ENCODE measurements around the gene ATF7IP. TPM values are rescaled to one million over a fixed set of nuclear protein-coding genes. Genes with fewer than 3 reads are reported as not detected.
A peak's percentile ranks its signal among the peaks of the same experiment; 100 is the strongest.

ATF7IP gene
- total RNA-seq, 3 donors from 2014 or later: 45.4 to 81.2 (median 48.8) TPM

- H3K4me3 ChIP-seq: no peak overlapping the region
- no peaks in the 10 kb centered on the region for H3K36me3 ChIP-seq
- TF ChIP-seq POLR2AphosphoS5 (IDR thresholded peaks at IDR 0.05) (no peak), CTCF (IDR thresholded peaks at IDR 0.05) (no peak), POLR2A (IDR thresholded peaks at IDR 0.05) (no peak)
- no peak for DNase-seq (ENCODE audit: low spot score in 2 of 2)
- no peaks in the 10 kb centered on the region for H3K27me3 ChIP-seq
- H3K4me1 ChIP-seq: no peaks in the 10 kb centered on the region
- H3K27ac ChIP-seq: no peak overlapping the region
- intact Hi-C loops (cut with DNase I; ENCODE audit: low total_unique reads): no loop called here
- H3K9me3 ChIP-seq: peaks cover 13 to 21% of the 10 kb centered on the region in 2 donors
Observed at GRCh38 chr12:14356147-14356546, 9.3 kb upstream of the ATF7IP start.

- intact Hi-C loops (cut with DNase I; ENCODE audit: low total_unique reads): no loop called here
- Histone ChIP-seq H3K9me3 (peaks cover 0 to 11% of the 10 kb centered on the region in 2 donors), H3K4me1 (no peaks in the 10 kb centered on the region), H3K4me3 (no peak overlapping the region), H3K27me3 (no peaks in the 10 kb centered on the region), H3K27ac (no peak overlapping the region), H3K36me3 (no peaks in the 10 kb centered on the region)
- DNase-seq (ENCODE audit: low spot score in 2 of 2): no peak
- TF ChIP-seq POLR2A (IDR thresholded peaks at IDR 0.05) (no peak), POLR2AphosphoS5 (IDR thresholded peaks at IDR 0.05) (no peak), CTCF (IDR thresholded peaks at IDR 0.05) (no peak)
Observed at GRCh38 chr12:14357486-14357885, 8.0 kb upstream of the ATF7IP start.

GRCh38 chr12:14362352-14362751 lies 3.1 kb upstream of the ATF7IP start:
- Histone ChIP-seq H3K4me1 (no peaks in the 10 kb centered on the region), H3K27me3 (no peaks in the 10 kb centered on the region), H3K36me3 (no peaks in the 10 kb centered on the region), H3K4me3 (no peak overlapping the region), H3K27ac (no peak overlapping the region), H3K9me3 (no peaks in the 10 kb centered on the region)
- no peak for TF ChIP-seq POLR2A (IDR thresholded peaks at IDR 0.05)
- TF ChIP-seq CTCF (IDR thresholded peaks at IDR 0.05): no peak
- TF ChIP-seq POLR2AphosphoS5 (IDR thresholded peaks at IDR 0.05): no peak
- intact Hi-C loops (cut with DNase I; ENCODE audit: low total_unique reads): no loop called here
- DNase-seq (ENCODE audit: low spot score in 2 of 2): no peak

- H3K36me3 ChIP-seq: no peaks in the 10 kb centered on the region
- intact Hi-C loops (cut with DNase I; ENCODE audit: low total_unique reads): loop anchor here (5.0 kb wide), 1 partner anchor 102 kb away; no protein-coding TSS in a partner anchor
- no peaks in the 10 kb centered on the region for H3K4me1 ChIP-seq
- H3K9me3 ChIP-seq: no peaks in the 10 kb centered on the region
- H3K27me3 ChIP-seq: no peaks in the 10 kb centered on the region
- DNase-seq (ENCODE audit: low spot score in 2 of 2): no peak
- TF ChIP-seq CTCF (IDR thresholded peaks at IDR 0.05) (no peak), POLR2A (IDR thresholded peaks at IDR 0.05) (no peak), POLR2AphosphoS5 (IDR thresholded peaks at IDR 0.05) (no peak)
- H3K4me3 ChIP-seq: peak overlapping the region; percentile 74 to 75 (median 75)
- peak overlapping the region; percentile 97 to 99 for H3K27ac ChIP-seq
Observed at GRCh38 chr12:14364583-14365271, 755 bp upstream of the ATF7IP start.

GRCh38 chr12:14366209-14367039 lies 942 bp downstream of the ATF7IP start:
- no peak for DNase-seq (ENCODE audit: low spot score in 2 of 2)
- H3K27me3 ChIP-seq: no peaks in the 10 kb centered on the region
- H3K4me1 ChIP-seq: no peaks in the 10 kb centered on the region
- no peaks in the 10 kb centered on the region for H3K9me3 ChIP-seq
- TF ChIP-seq POLR2A (IDR thresholded peaks at IDR 0.05) (no peak), CTCF (IDR thresholded peaks at IDR 0.05) (peak; percentile 47 to 58 (median 54)), POLR2AphosphoS5 (IDR thresholded peaks at IDR 0.05) (no peak)
- intact Hi-C loops (cut with DNase I; ENCODE audit: low total_unique reads): loop anchor here (5.0 kb wide), 1 partner anchor 104 kb away; no protein-coding TSS in a partner anchor
- H3K27ac ChIP-seq: peak overlapping the region; percentile 97 to 99
- peak overlapping the region; percentile 74 to 75 (median 75) for H3K4me3 ChIP-seq
- H3K36me3 ChIP-seq: no peaks in the 10 kb centered on the region
